Fibroblast of pulmonary artery (primary cell): ENCODE results near the gene SMC1B.

Experiments used
- DNase-seq: peaks from one replicate; pipeline ENCODE4 v3.0.0-alpha.2; 2010; ENCODE audit warnings: low read depth
- H3K4me3 ChIP-seq: replicated peaks from 2 replicates; pipeline ENCODE4 v1.5.1; 2011; ENCODE audit warnings: low read depth, mild to moderate bottlenecking, control low read depth, low read length, moderate library complexity
- TF ChIP-seq, protein P1 (sequence below): IDR thresholded peaks from 2 replicates; pipeline ENCODE4 v1.5.1; 2011; ENCODE audit warnings: mild to moderate bottlenecking, control low read depth, low read length, inconsistent platforms; ENCODE audit errors: missing control alignments

SMC1B gene, protein sequence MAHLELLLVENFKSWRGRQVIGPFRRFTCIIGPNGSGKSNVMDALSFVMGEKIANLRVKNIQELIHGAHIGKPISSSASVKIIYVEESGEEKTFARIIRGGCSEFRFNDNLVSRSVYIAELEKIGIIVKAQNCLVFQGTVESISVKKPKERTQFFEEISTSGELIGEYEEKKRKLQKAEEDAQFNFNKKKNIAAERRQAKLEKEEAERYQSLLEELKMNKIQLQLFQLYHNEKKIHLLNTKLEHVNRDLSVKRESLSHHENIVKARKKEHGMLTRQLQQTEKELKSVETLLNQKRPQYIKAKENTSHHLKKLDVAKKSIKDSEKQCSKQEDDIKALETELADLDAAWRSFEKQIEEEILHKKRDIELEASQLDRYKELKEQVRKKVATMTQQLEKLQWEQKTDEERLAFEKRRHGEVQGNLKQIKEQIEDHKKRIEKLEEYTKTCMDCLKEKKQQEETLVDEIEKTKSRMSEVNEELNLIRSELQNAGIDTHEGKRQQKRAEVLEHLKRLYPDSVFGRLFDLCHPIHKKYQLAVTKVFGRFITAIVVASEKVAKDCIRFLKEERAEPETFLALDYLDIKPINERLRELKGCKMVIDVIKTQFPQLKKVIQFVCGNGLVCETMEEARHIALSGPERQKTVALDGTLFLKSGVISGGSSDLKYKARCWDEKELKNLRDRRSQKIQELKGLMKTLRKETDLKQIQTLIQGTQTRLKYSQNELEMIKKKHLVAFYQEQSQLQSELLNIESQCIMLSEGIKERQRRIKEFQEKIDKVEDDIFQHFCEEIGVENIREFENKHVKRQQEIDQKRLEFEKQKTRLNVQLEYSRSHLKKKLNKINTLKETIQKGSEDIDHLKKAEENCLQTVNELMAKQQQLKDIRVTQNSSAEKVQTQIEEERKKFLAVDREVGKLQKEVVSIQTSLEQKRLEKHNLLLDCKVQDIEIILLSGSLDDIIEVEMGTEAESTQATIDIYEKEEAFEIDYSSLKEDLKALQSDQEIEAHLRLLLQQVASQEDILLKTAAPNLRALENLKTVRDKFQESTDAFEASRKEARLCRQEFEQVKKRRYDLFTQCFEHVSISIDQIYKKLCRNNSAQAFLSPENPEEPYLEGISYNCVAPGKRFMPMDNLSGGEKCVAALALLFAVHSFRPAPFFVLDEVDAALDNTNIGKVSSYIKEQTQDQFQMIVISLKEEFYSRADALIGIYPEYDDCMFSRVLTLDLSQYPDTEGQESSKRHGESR

DNA sequence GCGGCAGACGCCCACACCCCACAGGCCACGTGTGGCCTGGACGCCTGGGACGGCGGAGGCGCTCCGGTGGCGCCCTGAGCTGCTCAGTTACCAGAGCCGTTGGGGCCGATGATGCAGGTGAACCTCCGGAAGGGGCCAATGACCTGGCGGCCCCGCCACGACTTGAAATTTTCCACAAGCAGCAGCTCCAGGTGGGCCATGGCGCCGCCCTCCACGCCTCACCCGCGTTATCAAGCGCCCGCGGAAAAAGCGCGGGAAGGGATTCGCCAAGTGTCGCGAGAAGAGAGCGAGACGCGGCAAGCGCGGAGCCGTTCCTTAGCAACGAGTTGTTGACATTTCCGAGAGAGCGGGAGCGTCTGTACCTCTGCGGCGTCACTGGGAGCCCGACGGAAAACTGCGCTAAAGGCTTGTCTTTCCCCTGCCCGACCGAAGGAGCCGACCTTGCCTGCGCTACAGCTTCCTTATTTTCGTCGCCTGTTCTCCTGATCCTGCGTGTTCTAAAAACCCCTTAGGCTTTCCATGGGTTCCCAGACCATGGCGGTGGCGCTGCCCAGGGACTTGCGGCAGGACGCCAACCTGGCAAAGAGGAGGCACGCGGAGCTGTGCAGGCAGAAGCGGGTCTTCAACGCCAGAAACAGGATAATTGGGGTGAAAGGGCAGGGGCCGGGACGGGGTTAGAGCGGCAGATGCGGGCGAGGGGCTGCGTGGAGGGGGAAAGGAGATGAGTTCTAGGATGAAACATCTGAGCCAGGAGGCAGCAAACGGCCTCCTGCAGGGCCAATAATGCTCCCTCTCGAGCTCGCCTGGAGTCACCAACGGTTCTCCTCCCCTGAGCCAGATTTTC, at the start of gene SMC1B, which contains the start of gene RIBC2:
SMC1B (minus strand) TSS at position 232 of the 844 bp plus-strand sequence; CDS start at position 200, 32 bp downstream.
RIBC2 (plus strand) TSS at position 326 of the 844 bp plus-strand sequence; CDS start at position 520, 194 bp downstream.
- peak; percentile 80 for DNase-seq
- TF ChIP-seq, protein P1, sequence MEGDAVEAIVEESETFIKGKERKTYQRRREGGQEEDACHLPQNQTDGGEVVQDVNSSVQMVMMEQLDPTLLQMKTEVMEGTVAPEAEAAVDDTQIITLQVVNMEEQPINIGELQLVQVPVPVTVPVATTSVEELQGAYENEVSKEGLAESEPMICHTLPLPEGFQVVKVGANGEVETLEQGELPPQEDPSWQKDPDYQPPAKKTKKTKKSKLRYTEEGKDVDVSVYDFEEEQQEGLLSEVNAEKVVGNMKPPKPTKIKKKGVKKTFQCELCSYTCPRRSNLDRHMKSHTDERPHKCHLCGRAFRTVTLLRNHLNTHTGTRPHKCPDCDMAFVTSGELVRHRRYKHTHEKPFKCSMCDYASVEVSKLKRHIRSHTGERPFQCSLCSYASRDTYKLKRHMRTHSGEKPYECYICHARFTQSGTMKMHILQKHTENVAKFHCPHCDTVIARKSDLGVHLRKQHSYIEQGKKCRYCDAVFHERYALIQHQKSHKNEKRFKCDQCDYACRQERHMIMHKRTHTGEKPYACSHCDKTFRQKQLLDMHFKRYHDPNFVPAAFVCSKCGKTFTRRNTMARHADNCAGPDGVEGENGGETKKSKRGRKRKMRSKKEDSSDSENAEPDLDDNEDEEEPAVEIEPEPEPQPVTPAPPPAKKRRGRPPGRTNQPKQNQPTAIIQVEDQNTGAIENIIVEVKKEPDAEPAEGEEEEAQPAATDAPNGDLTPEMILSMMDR: no peak
- H3K4me3 ChIP-seq: peak within 1 kb of the TSS; percentile 65

DNA sequence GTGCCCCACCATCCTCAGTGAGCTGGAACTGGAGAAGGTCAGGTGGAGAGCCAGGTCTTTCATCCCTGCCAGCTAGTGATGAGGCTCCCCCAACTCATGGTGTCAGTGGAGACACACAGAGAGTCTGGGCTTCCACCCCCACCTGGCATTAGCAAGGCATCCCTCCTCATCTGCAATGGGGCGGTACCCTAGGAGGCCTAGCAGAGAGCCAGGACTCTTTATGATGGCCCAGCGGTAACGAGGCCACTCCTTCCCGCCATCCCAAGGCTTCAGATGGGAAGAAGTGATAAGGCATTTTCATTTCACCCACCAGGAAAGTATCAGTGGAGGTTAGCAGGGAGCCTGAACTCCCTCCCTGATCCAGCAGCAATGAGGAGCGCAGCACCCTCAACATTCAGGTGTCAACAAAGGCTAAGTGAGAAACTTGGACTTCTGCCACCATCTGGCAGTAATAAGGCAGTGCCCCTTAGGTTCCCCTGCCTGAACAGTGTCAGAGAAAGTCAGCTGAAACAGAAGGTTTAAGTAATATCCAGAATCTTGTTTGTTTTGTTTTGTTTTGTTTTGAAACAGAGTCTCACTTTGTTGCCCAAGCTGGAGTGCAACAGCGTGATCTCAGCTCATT, 48.7 kb upstream of the SMC1B start:
- DNase-seq: no peak
- TF ChIP-seq, protein P1: no peak
- H3K4me3 ChIP-seq: no peak overlapping the region

- DNase-seq: peak; percentile 65
- no peak overlapping the region for H3K4me3 ChIP-seq
- TF ChIP-seq, protein P1: no peak
These were observed 47.1 kb upstream of the SMC1B start for GRCh38 chr22:45460288-45461109.

- no peak for DNase-seq
- TF ChIP-seq, protein P1: no peak
- no peak overlapping the region for H3K4me3 ChIP-seq
These were observed 45.8 kb upstream of the SMC1B start for GRCh38 chr22:45459235-45459634.

DNA sequence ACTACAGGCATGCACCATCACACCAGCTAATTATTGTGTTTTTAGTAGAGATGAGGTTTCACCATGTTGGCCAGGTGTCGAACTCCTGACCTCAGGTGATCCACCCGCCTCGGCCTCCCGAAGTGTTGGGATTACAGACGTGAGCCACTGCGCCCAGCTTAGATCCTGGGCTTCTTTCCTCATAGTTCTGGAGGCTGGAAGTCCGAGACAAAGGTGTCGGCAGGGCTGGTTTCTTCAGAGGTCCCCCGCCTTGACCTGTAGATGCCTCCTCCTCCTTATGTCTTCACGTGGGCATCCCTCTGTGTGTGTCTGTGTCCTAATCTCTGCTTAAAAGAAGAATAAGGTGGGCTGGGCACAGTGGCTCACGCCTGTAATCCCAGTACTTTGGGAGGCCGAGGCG, 45.1 kb upstream of the SMC1B start:
- H3K4me3 ChIP-seq: no peak overlapping the region
- DNase-seq: no peak
- TF ChIP-seq, protein P1: no peak
